Measurements from ENCODE around the gene COG7.

DNA sequence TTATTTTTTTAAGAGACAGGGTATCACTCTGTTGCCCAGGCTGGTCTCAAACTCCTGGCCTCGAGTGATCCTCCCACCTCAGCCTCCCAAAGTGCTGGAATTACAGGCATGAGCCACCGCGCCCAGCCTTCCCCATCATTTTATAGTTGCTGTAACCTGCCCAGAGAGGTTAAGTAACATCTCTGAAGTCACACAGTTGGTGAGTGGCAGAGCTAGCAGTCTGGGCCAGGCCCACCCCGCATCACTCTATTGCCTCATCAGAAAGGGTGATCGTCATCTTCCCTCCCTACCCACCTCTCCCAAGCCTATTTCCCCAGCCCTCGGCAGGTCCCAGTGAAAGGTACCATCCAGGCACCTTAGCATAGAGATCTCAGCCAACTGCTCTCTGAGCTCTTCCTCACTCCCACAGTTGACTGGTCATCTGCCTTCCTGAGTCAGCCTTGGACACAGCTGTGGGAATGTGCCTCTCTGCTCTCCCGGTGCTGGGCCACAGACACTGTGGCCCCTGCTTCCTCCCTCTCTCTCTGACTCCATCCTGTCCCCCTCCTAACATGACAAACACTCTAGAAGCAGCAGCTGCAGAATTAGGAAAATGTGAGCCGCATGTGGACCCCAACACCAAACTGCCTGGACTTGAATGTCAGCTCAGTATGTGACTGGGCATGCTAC is 93.8 kb downstream of the COG7 start:
- TF ChIP-seq, protein P1, sequence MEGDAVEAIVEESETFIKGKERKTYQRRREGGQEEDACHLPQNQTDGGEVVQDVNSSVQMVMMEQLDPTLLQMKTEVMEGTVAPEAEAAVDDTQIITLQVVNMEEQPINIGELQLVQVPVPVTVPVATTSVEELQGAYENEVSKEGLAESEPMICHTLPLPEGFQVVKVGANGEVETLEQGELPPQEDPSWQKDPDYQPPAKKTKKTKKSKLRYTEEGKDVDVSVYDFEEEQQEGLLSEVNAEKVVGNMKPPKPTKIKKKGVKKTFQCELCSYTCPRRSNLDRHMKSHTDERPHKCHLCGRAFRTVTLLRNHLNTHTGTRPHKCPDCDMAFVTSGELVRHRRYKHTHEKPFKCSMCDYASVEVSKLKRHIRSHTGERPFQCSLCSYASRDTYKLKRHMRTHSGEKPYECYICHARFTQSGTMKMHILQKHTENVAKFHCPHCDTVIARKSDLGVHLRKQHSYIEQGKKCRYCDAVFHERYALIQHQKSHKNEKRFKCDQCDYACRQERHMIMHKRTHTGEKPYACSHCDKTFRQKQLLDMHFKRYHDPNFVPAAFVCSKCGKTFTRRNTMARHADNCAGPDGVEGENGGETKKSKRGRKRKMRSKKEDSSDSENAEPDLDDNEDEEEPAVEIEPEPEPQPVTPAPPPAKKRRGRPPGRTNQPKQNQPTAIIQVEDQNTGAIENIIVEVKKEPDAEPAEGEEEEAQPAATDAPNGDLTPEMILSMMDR (tag by site-specific recombination; IDR thresholded peaks at IDR 0.05), result no peak
- TF ChIP-seq, protein P2, sequence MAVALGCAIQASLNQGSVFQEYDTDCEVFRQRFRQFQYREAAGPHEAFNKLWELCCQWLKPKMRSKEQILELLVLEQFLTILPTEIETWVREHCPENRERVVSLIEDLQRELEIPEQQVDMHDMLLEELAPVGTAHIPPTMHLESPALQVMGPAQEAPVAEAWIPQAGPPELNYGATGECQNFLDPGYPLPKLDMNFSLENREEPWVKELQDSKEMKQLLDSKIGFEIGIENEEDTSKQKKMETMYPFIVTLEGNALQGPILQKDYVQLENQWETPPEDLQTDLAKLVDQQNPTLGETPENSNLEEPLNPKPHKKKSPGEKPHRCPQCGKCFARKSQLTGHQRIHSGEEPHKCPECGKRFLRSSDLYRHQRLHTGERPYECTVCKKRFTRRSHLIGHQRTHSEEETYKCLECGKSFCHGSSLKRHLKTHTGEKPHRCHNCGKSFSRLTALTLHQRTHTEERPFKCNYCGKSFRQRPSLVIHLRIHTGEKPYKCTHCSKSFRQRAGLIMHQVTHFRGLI (tag by site-specific recombination; IDR thresholded peaks at IDR 0.05), result no peak
- no peak for TF ChIP-seq RBAK (tag by site-specific recombination; IDR thresholded peaks at IDR 0.05)
- no peak for TF ChIP-seq ZNF302 (tag by site-specific recombination; IDR thresholded peaks at IDR 0.05; ENCODE audit: low read depth)
- TF ChIP-seq MZF1 (tag by site-specific recombination; IDR thresholded peaks at IDR 0.05; ENCODE audit: borderline replicate concordance), result no peak
- TF ChIP-seq MEIS1 (CRISPR knock-in tag; IDR thresholded peaks at IDR 0.05; ENCODE audit: borderline replicate concordance), result no peak
- no peak for TF ChIP-seq ZNF19 (tag by site-specific recombination; IDR thresholded peaks at IDR 0.05; ENCODE audit: low read depth)
- TF ChIP-seq ZNF24 (tag by site-specific recombination; IDR thresholded peaks at IDR 0.05), result no peak
- no peak for TF ChIP-seq ZNF335 (tag by site-specific recombination; conservative IDR thresholded peaks at IDR 0.05)
- TF ChIP-seq ZNF792 (tag by site-specific recombination; IDR thresholded peaks at IDR 0.05), result no peak
- TF ChIP-seq ZNF621 (tag by site-specific recombination; IDR thresholded peaks at IDR 0.05), result no peak
- TF ChIP-seq, protein P3, sequence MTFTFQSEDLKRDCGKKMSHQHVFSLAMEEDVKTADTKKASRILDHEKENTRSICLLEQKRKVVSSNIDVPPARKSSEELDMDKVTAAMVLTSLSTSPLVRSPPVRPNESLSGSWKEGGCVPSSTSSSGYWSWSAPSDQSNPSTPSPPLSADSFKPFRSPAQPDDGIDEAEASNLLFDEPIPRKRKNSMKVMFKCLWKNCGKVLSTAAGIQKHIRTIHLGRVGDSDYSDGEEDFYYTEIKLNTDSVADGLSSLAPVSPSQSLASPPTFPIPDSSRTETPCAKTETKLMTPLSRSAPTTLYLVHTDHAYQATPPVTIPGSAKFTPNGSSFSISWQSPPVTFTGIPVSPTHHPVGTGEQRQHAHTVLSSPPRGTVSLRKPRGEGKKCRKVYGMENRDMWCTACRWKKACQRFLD (tag by site-specific recombination; IDR thresholded peaks at IDR 0.05), result no peak
- TF ChIP-seq ZNF311 (tag by site-specific recombination; IDR thresholded peaks at IDR 0.05; ENCODE audit: borderline replicate concordance), result no peak
